IMR-90 (cell line): ENCODE data around the gene TAF9B. TPM values are rescaled to one million over a fixed set of nuclear protein-coding genes. Genes with fewer than 3 reads are reported as not detected.

Source experiments
- ATAC-seq: fragments of 200-7000 bp; cut with Tn5 transposase; 2 replicates; pipeline ENCODE4 v1.9.1; 2020; ENCODE audit warnings: low read depth, mild to moderate bottlenecking, moderate library complexity
- BruUV-seq: library from RNA; stranded (reverse); fragments of 400-500 nt; replicated peaks from 2 replicates; lab custom pipeline; 2021; lab: Mats Ljungman, UMichigan
- CTCF ChIA-PET: fragments of 300-600 bp; formaldehyde crosslinking; extraction: SDS; loops from one replicate; lab custom pipeline; 2021; ENCODE audit warnings: antibody characterized with exemption; lab: Yijun Ruan, JAX
- POLR2A ChIA-PET: fragments of 300-600 bp; sonication (Branson Sonifier 250); formaldehyde crosslinking; loops from one replicate; lab custom pipeline; 2022; ENCODE audit warnings: antibody characterized with exemption; ENCODE audit not compliant: unreplicated experiment; lab: Charles Lee
- DNase-seq: peaks from one replicate; pipeline ENCODE4 v3.0.0; 2013
- H2AFZ ChIP-seq: replicated peaks from 2 replicates; pipeline ENCODE3; 2013; ENCODE audit warnings: low read length, mild to moderate bottlenecking; ENCODE audit not compliant: poor library complexity
- H2AK5ac ChIP-seq: 2 replicates; pipeline ENCODE4 v1.6.1; 2013; ENCODE audit warnings: low read depth, low read length, inconsistent platforms
- H2AK9ac ChIP-seq: replicated peaks from 2 replicates; pipeline ENCODE3; 2013; ENCODE audit warnings: mild to moderate bottlenecking, low read depth, low read length, moderate library complexity; ENCODE audit not compliant: poor library complexity
- H2BK120ac ChIP-seq: 2 replicates; pipeline ENCODE4 v1.6.1; 2013; ENCODE audit warnings: low read depth, low read length, inconsistent platforms
- H2BK15ac ChIP-seq: 3 replicates; pipeline ENCODE4 v1.6.1; 2013; ENCODE audit warnings: low read depth, low read length, inconsistent platforms
- H2BK20ac ChIP-seq: 2 replicates; pipeline ENCODE4 v1.6.1; 2013; ENCODE audit warnings: low read depth, mild to moderate bottlenecking, inconsistent platforms, low read length, moderate library complexity
- H2BK5ac ChIP-seq: 2 replicates; pipeline ENCODE4 v1.6.1; 2013; ENCODE audit warnings: mild to moderate bottlenecking, low read depth, low read length, inconsistent platforms; ENCODE audit not compliant: poor library complexity, severe bottlenecking
- H3K14ac ChIP-seq: replicated peaks from 2 replicates; pipeline ENCODE4 v1.6.1; 2013; ENCODE audit warnings: low read depth, low read length, inconsistent platforms
- H3K18ac ChIP-seq: 2 replicates; pipeline ENCODE4 v1.6.1; 2013; ENCODE audit warnings: low read depth, low read length, control low read depth
- H3K23ac ChIP-seq: 2 replicates; pipeline ENCODE4 v1.6.1; 2013; ENCODE audit warnings: low read depth, low read length, inconsistent platforms
- H3K27ac ChIP-seq: 2 replicates; pipeline ENCODE4 v1.5.1; 2013; ENCODE audit warnings: mild to moderate bottlenecking, control low read depth, low read length; ENCODE audit not compliant: insufficient read depth
- H3K27me3 ChIP-seq: 2 replicates; pipeline ENCODE4 v1.6.1; 2013; ENCODE audit warnings: low read length; ENCODE audit not compliant: control insufficient read depth, insufficient read depth
- H3K36me3 ChIP-seq: 2 replicates; pipeline ENCODE4 v1.6.1; 2013; ENCODE audit warnings: low read length, mixed read lengths; ENCODE audit not compliant: control insufficient read depth, insufficient read depth
- H3K4ac ChIP-seq: 2 replicates; pipeline ENCODE4 v1.6.1; 2013; ENCODE audit warnings: low read depth, low read length, inconsistent platforms
- H3K4me1 ChIP-seq: 2 replicates; pipeline ENCODE4 v1.6.1; 2013; ENCODE audit warnings: low read length, mixed read lengths; ENCODE audit not compliant: control insufficient read depth, insufficient read depth
- H3K4me2 ChIP-seq: 2 replicates; pipeline ENCODE4 v1.6.1; 2013; ENCODE audit warnings: low read depth, mild to moderate bottlenecking, control low read depth, low read length, moderate library complexity
- H3K4me3 ChIP-seq: 2 replicates; pipeline ENCODE4 v1.5.1; 2013; ENCODE audit warnings: low read depth, mild to moderate bottlenecking, control low read depth, low read length, moderate library complexity; ENCODE audit not compliant: insufficient read depth
- H3K56ac ChIP-seq: 2 replicates; pipeline ENCODE4 v1.6.1; 2013; ENCODE audit warnings: low read length, inconsistent platforms; ENCODE audit not compliant: insufficient read depth; ENCODE audit errors: extremely low read depth
- H3K79me1 ChIP-seq, 2 experiments: 2 replicates each; pipeline ENCODE4 v1.6.1; 2013; ENCODE audit warnings: low read length in 2 of 2, inconsistent platforms in 1 of 2, low read depth in 1 of 2
- H3K9ac ChIP-seq: 2 replicates; pipeline ENCODE4 v1.6.1; 2013; ENCODE audit warnings: low read depth, low read length, control low read depth
- H3K9me1 ChIP-seq: 2 replicates; pipeline ENCODE4 v1.6.1; 2013; ENCODE audit warnings: low read length, inconsistent platforms; ENCODE audit not compliant: insufficient read depth
- H3K9me3 ChIP-seq: 2 replicates; pipeline ENCODE4 v1.6.1; 2013; ENCODE audit warnings: low read length; ENCODE audit not compliant: control insufficient read depth, insufficient read depth
- H4K20me1 ChIP-seq: 2 replicates; pipeline ENCODE4 v1.6.1; 2013; ENCODE audit warnings: low read length, inconsistent platforms; ENCODE audit not compliant: insufficient read depth
- H4K5ac ChIP-seq: 2 replicates; pipeline ENCODE4 v1.6.1; 2013; ENCODE audit warnings: mild to moderate bottlenecking, low read depth, low read length, control low read depth
- H4K8ac ChIP-seq, 2 experiments: 2 replicates each; pipeline ENCODE4 v1.6.1; 2013; ENCODE audit warnings: low read depth in 2 of 2, low read length in 2 of 2, control low read depth in 1 of 2, inconsistent platforms in 1 of 2
- H4K91ac ChIP-seq: 2 replicates; pipeline ENCODE4 v1.6.1; 2013; ENCODE audit warnings: low read depth, low read length, inconsistent platforms; ENCODE audit not compliant: insufficient read depth
- CEBPB ChIP-seq: IDR thresholded peaks from 2 replicates; pipeline ENCODE4 v1.6.1; 2012; ENCODE audit warnings: low read depth, low read length, improper control_type of control experiment
- CTCF ChIP-seq: conservative IDR thresholded peaks from 2 replicates; pipeline ENCODE4 v1.5.1; 2012; ENCODE audit warnings: mild to moderate bottlenecking, low read depth, low read length, improper control_type of control experiment
- MAFK ChIP-seq: IDR thresholded peaks from 2 replicates; pipeline ENCODE4 v1.6.1; 2012; ENCODE audit warnings: low read depth, low read length, improper control_type of control experiment
- USF2 ChIP-seq: fragments of 150-350 bp; IDR thresholded peaks from 2 replicates; pipeline ENCODE4 v1.6.1; 2017; ENCODE audit warnings: mild to moderate bottlenecking, antibody characterized with exemption, low read length, low read depth
- WGBS, 2 experiments: methylation state at CpG; one replicate each; pipeline versions ENCODE4 v1.1.5 to v1.1.7; 2013; ENCODE audit warnings: missing lambda C conversion rate in 2 of 2; ENCODE audit not compliant: insufficient read length in 1 of 2; ENCODE audit errors: extremely low coverage in 2 of 2; 5-methylcytosine and 5-hydroxymethylcytosine counted together
- dilution Hi-C: fragments of 300-500 bp; cut with HindIII; formaldehyde crosslinking; loops from one replicate; pipeline ENCODE4 v1.14.3; 2018; ENCODE audit warnings: low sequenced_read_pairs; ENCODE audit not compliant: unreplicated experiment
- in situ Hi-C: fragments of 300-500 bp; cut with MboI; formaldehyde crosslinking; loops from 3 replicates; pipeline ENCODE4 v1.14.3; 2019; ENCODE audit warnings: low sequenced_read_pairs, inconsistent platforms, mixed read lengths
- intact Hi-C: fragments of 100-400 bp; cut with micrococcal nuclease; formaldehyde crosslinking; loops from 2 replicates; pipeline ENCODE4 v1.10.0; 2022
- polyA plus RNA-seq, 3 experiments: library from polyadenylated mRNA; depleted of rRNA; stranded (reverse); fragments of >200 nt; gene quantifications; 2 replicates each; pipeline ENCODE4 v1.2.3, GENCODE V29; 2012; ENCODE audit warnings: low replicate concordance in 1 of 3
- total RNA-seq: library from RNA; depleted of rRNA; stranded (reverse); fragments of >200 nt; gene quantifications from 2 replicates; pipeline ENCODE4 v1.2.3, GENCODE V29; 2012

TAF9B gene
- total and polyA plus RNA-seq, 2 of the 4 experiments (the other 2 are of a cell fraction), result 12.4 to 21.5 TPM

GRCh38 chrX:78111140-78111931, 28.1 kb downstream of the TAF9B start:
- no peak overlapping the region for H2BK20ac ChIP-seq
- DNase-seq, result no peak
- TF ChIP-seq CTCF, result no peak
- no peak for TF ChIP-seq USF2
- no peak for TF ChIP-seq MAFK
- TF ChIP-seq CEBPB, result peak; percentile 69
- 63% methylated on average over 3 of the region's 10 CpGs; no CpG with 5 or more reads in 1 of the 2 experiments for WGBS, 2 experiments
- H3K4me1 ChIP-seq, result 0 out of 2 replicates have a peak, but pooled peaks cover 2% of the 10 kb centered on the region
- no peak overlapping the region for H4K5ac ChIP-seq
- no peak overlapping the region for H3K56ac ChIP-seq
- no peaks in the 10 kb centered on the region for H3K9me1 ChIP-seq
- H2AFZ ChIP-seq, result no peak overlapping the region
- ChIA-PET CTCF (no interaction called here), POLR2A (no interaction called here)
- no peak overlapping the region for H2BK15ac ChIP-seq
- H3K4me3 ChIP-seq, result no peak overlapping the region
- H2BK120ac ChIP-seq, result no peak overlapping the region
- H3K27me3 ChIP-seq, result no peaks in the 10 kb centered on the region
- no peak overlapping the region for H3K9ac ChIP-seq
- no peak overlapping the region for H3K4ac ChIP-seq
- intact Hi-C loops (no loop called here), in situ Hi-C loops (no loop called here), dilution Hi-C loops (no loop called here)
- H3K4me2 ChIP-seq, result no peak overlapping the region
- no peak overlapping the region for H3K14ac ChIP-seq
- H3K18ac ChIP-seq, result no peak overlapping the region
- no peak overlapping the region for H3K27ac ChIP-seq
- BruUV-seq, result no TSS peak
- no peaks in the 10 kb centered on the region for H3K9me3 ChIP-seq
- no peak overlapping the region for H4K91ac ChIP-seq
- H4K8ac ChIP-seq, result no peak overlapping the region
- no peak overlapping the region for H3K23ac ChIP-seq
- no peak overlapping the region for H2BK5ac ChIP-seq
- no peak overlapping the region for H2AK9ac ChIP-seq
- H2AK5ac ChIP-seq, result no peak overlapping the region
- H3K79me1 ChIP-seq, result peaks cover 0 to 3% of the 10 kb centered on the region in 2 experiments; a peak in 1 of 4 replicates
- peaks cover 31% of the 10 kb centered on the region for H3K36me3 ChIP-seq
- peaks cover 90% of the 10 kb centered on the region for H4K20me1 ChIP-seq
- no peak for ATAC-seq
